ENCODE data around the gene ZNF646. TPM values are rescaled to one million over a fixed set of nuclear protein-coding genes. Genes with fewer than 3 reads are reported as not detected.

Gene ZNF646
- total RNA-seq, 1 experiment from 2014 or later = 6.7 TPM

DNA sequence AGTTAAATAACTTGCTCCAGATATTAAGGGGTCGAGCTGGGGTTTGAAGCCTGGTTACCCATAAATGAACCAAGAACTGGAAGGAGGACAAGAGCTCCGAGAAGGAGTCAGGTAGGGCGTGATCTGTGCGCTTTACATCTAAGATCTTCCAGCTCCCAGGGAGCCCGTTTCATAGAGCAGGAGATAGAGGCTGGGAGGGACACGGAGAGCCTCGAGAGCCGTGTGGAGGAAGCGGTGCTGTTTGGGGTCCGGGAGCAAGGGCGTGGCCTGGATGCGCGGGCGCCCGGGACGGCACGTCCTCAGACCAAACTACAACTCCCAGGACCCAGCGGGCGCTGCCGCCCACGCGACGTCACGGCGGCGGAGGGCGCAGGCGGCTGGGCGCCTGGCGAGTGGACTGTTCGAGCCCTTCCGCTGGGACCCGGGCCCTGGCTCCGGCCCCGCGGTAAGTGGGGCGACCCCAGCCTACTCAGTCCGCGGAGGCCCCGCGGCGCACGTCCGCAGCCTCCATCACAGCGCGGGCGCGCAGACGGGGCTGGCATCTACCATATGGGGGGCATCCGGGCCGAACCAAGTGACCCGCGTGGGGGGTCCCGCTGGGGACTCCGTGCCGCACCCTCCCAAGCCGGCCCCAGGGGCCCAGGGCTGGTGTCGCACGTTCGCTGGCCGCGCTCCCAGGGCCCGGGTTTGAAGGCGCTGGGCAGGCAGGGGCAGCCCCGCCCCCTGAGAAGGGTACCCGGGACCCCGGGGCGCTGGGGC, 34.0 kb downstream of the ZNF646 start, which contains the start of gene BCKDK:
TSS of gene BCKDK (plus strand) at position 352 of the 759 bp plus-strand sequence. CDS start 838 bp downstream, outside the sequence.
- peak; percentile 76 for DNase-seq (ENCODE audit: low read depth)

DNA sequence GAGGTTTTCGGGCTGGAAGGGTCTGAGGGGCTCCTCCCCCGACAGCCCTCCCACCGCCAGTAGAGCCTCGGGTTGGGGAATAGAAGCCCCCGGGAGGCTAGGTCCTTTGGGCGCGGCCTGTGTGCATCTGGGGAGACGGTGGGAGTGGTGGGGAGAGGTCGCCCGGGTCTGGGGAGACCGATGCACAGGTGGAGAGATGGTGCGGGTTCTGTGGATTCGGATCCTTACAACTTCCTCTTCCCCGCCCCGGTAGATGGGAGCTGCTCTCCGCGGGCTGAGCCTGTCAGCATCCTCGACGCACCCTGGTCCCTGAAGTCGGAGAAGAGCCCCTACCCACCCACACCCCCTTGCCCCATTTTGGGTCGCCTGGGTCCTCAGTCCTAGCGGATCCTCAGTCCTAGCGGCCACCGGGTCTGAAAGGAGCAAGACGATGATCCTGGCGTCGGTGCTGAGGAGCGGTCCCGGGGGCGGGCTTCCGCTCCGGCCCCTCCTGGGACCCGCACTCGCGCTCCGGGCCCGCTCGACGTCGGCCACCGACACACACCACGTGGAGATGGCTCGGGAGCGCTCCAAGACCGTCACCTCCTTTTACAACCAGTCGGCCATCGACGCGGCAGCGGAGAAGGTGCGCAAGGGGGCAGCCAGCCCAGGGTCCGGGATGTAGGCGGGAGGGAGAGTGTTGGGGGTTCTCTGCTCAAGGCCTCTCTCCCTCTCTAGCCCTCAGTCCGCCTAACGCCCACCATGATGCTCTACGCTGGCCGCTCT, 34.8 kb downstream of the ZNF646 start:
- DNase-seq (ENCODE audit: low read depth) = no peak

DNA sequence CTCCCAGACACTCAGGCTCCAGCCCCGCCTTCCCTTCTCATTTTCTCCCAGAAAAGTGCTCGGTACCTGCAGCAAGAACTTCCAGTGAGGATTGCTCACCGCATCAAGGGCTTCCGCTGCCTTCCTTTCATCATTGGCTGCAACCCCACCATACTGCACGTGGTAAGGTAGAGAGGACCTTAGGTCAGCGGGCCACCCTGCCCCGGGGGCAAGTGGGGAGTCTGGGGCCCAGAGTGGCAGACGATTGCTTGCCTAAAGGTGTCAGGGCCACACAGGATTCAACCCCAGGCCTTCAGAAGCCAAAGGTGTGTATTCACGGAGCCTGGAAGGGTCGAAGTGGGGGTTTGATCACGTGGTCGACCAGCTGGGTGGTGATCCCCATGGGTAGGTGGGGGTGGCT, 35.4 kb downstream of the ZNF646 start:
- DNase-seq (ENCODE audit: low read depth) = no peak

DNA sequence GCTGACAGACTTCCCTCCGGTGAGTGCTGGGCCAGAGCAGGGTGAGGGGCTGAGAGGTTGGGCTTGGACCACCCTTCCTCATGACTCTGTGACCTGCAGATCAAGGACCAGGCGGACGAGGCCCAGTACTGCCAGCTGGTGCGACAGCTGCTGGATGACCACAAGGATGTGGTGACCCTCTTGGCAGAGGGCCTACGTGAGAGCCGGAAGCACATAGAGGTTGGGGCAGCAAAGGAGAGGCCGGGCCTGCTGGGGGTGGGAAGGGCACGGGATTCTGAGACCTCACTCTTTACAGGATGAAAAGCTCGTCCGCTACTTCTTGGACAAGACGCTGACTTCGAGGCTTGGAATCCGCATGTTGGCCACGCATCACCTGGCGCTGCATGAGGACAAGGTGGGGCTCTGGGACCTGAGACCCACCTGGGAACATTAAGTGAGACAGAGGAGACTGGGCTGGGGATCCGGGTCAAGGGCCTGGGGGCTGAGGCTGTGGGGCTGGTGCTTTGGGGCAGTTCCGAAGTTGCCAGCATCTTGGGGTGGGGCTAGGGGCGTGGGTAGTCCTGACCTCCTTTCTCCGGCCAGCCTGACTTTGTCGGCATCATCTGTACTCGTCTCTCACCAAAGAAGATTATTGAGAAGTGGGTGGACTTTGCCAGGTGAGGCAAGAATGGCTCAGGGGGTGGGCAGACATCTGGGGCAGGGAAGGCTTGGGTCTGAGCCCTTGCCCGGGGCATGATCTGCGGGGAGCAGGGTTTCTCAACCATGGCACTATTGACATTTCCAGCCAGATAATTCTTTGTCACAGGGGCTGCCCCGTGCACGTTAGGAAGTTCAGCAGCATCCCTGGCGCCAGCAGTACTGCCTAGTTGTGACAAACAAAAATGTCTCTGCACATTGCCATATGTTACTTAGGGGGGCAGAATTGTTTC, 36.1 kb downstream of the ZNF646 start:
- DNase-seq (ENCODE audit: low read depth) = peak; percentile 70

DNA sequence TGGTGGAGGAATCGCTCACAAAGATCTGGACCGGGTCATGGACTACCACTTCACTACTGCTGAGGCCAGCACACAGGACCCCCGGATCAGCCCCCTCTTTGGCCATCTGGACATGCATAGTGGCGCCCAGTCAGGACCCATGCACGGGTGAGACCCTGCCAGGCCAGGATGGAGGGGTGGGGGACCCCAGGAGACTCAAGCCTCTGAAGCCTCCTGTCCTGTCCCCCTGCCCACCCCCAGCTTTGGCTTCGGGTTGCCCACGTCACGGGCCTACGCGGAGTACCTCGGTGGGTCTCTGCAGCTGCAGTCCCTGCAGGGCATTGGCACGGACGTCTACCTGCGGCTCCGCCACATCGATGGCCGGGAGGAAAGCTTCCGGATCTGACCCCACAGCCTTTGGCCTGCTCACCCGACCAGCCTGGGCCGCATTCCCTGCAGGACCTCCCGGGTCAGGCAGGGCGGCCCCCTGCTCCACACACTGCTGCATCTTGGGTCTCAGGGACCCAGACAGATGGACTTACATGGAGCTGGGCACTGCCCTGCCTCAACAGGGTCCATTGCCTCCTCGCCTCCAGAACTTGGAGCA, 37.8 kb downstream of the ZNF646 start:
- DNase-seq (ENCODE audit: low read depth) = no peak

DNA sequence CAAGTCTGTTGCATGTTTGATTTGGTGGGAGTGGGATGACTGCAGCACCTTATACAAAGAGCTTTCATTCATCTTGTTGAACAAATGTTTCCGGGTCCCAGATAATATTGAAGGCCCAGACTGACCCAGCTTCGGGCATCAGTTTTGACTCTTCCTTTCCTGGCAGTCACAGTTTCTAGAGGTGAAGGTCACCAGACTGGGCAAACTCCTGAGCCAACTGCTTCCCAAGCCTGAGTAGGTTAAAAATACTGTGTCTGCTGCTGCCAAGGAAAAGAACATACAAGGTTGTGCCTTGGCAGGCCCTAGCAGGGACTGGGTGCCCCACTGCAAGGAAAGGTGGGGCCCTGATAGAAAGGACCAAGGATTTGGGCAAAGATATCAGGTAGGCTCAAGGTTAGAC, 38.5 kb downstream of the ZNF646 start:
- DNase-seq (ENCODE audit: low read depth) = no peak

DNA sequence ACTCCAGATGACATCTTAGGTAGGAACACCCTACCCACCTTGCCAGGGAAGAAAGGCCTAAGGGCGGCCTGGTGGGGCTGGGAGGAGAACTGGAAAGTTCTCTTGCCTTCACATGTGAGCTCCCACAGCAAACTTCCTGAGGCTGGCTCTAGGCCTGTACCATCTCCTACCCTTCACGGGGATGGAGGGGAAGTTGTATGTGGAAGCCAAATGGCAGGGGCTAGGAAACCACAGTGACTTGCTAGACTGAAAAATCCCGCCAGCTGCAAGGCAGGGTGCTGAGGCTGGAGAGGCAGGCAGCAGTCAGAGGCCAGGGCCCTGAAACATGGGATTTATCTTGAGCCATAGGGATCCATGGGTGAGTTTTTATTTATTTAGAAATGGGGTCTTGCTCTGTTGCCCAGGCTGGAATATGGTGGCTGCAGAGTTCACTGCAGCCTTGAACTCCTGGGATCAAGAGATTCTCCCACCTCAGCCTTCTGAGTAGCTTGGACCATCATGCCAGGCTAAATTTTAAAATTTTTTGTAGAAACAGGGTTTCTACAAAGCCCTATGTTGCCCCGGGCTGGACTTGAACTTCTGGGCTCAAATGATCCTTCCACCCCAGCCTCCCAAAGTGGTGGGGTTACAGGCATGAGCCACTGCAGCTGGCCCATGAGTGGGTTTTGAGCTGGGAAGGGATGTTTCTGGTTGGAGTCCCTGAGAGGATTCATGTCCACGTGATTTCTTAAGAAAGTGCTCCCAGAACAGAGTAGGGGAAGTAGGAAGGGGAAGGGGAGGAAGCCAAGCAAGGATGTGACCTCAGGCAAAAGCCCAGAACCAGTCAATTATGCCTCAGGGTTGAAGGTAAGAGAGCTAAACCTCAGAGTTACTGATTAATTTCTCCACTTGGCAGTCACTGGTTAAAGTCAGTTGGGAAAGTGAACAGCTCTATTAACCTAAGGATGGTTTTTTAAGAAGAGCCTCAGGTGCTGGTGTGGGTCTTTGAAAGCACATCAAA, 39.2 kb downstream of the ZNF646 start:
- DNase-seq (ENCODE audit: low read depth) = no peak

DNA sequence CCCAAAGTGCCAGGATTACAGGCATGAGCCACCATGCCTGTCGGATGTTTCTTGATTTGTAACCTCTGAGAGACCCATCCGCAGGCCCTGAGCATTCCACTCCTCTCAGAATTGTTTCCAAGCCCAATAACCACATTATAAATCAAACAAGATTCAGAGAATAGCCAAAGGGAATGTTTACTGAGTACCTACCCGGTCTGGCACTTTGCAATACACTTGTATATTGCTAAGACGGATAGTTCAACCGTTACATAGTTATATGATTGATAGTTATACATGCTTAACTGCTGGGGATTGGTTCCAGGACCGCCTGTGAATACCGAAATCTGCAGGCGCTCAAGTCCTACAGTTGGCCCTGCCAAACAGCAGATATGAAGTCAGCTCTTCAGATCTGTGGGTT, 40.2 kb downstream of the ZNF646 start:
- DNase-seq (ENCODE audit: low read depth) = no peak

DNA sequence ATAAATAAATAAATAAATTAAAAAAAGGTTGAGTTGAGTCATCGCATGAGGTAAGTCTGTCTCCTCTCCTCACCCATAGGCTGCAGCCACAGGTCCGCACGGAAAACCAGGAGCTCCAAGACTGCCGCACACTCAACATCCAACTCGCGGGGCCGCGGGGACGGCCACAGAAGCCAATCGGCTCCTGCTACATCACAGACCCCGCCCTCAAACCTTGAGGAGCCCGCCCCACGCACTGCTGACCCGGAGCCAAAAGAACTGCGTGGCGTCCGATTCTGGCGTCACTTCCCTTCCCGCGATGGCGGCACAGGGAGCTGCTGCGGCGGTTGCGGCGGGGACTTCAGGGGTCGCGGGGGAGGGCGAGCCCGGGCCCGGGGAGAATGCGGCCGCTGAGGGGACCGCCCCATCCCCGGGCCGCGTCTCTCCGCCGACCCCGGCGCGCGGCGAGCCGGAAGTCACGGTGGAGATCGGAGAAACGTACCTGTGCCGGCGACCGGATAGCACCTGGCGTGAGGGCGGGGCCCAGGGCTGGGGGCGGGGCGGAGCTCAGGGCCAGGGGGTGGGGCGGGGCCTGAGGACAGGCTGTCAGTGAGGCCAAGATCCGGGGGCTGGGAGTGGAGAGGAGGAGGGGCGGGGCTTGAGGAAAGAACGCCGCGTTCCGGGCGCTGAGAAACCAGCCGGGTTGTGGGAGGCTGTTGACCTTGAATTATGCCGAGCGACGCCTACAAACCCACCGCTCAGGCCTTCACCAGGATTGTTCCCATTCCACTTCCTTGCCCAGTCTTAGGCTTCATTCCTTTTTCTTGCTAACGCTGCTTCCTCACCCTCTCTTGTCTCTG, 43.4 kb downstream of the ZNF646 start, which contains the start of gene KAT8:
TSS of gene KAT8 (plus strand) at position 281 of the 839 bp plus-strand sequence. CDS start at position 299, 18 bp downstream.
- peak; percentile 97 for DNase-seq (ENCODE audit: low read depth)

DNA sequence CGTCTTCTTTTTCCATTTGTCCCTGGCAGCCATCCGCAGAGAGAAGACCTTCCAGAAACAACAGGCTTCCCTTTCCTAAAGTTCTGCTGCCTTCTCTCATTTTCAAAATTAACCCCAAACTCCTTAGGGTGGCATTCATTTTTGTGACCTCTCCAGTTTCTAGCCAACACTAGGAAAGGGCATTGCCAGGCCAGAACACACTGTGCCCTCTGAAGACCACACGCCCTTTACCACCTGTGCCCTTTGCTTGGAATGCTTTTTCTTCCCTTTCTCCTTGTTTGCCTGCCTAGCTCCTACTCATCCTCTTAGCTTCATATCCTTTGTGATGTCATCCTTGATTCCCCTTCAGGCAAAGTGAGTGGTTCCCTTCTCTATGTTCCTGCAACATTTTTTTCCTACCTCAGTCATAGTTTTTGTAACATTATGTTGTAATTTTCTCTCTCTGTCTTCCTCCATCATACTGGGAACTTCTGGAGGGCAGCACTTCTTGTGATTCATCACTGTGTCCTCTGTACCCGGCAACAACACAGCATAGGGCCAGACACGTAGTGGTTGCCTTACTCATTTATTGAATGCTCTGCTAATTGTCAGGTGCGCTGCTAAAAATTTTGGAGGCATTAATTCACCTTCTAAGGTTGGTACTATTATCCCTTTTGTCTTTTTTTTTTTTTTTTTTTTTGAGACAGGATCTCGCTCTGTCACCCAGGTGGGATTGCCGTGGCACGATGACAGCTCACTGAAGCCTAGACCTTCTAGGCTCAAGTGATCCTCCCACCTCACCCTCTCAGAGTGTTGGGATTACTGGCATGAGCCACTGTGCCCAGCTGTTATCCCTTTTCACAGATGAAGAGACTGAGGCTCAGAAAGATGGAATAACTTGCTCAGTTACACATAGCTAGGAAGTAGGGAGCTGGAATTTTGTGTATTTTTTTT, 44.3 kb downstream of the ZNF646 start:
- peak; percentile 65 for DNase-seq (ENCODE audit: low read depth)

DNA sequence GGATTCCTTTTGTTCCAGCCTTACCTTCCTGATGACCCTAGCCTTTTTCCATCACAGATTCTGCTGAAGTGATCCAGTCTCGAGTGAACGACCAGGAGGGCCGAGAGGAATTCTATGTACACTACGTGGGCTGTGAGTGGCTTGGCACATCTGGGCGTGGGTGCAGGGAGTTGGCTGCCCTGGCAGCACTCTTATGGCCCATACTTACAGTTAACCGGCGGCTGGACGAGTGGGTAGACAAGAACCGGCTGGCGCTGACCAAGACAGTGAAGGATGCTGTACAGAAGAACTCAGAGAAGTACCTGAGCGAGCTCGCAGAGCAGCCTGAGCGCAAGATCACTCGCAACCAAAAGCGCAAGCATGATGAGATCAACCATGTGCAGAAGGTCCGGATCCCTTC, 45.9 kb downstream of the ZNF646 start:
- no peak for DNase-seq (ENCODE audit: low read depth)

DNA sequence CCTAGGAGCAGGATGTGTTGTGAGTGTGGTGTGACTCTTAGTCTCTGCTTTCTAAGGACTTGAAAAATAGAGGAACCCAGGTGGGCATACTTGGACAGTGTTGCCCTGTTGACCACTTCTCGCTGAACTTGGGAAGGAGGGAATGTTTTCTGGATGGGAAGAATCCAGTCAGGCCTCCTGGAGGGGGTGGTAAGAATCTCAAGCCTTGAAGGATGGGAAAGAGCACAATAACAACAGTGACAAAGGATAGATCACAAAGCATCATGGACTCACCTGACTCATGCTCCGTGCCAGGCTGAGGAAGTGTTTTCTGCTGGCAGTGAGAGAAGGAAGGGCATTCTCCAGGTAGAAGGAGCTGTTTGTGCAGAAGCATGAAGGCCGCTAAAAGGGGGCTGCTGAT, 51.6 kb downstream of the ZNF646 start:
- no peak for DNase-seq (ENCODE audit: low read depth)

DNA sequence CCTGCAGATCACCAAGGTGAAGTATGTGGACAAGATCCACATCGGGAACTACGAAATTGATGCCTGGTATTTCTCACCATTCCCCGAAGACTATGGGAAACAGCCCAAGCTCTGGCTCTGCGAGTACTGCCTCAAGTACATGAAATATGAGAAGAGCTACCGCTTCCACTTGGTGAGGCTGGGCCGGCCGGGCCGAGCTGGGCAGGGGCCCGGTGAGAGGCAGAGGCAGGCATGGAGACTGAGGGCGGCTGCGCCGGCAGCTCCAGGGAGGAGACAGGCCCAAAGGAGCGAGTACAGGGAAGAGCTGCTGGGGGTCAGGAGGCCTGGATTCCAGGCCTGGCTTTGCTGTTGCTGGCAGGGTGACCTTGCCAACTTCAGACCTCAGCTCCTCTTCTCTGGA, 53.0 kb downstream of the ZNF646 start:
- no peak for DNase-seq (ENCODE audit: low read depth)

DNA sequence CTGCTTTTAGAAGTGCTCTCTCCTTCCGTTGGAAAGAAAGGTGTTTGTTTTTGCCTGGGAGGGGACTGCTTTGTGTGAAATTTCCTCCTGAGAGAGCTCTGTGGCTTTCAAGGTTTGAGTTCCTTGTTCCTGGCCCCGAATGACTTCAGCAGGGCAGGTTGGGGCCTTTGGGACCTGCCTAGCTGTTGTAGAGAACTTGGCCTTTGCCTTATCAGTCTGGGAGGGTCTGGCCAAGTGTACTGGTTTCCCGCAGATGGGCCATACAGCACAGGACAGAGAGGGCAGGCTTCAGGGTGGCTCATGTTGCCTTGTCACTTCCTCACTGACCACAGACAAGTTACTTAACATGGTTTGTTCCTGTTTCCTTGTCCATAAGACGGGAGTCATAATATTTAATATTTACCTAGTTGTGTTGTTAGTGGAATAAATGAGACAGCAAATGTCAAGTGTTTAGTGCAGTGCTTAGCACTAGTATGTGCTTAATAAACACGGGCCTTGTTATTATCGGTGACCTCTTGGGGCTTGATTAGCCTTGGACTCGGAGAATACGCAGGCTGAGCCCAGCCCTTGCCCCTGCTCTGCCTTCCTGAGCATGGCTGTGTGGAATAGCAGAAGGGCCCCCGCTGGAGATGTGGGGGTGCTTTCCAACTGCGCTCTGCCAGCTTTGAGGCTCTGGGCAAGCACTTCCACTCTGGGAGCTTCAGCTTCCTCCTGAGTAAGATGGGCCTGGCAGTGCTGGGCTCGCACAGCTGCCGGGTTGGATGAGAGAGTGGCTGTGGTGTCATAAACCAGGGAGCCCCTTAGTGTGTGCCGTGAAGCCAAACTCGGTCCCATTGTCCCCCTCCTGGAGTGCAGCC, 54.7 kb downstream of the ZNF646 start:
- DNase-seq (ENCODE audit: low read depth) = no peak

DNA sequence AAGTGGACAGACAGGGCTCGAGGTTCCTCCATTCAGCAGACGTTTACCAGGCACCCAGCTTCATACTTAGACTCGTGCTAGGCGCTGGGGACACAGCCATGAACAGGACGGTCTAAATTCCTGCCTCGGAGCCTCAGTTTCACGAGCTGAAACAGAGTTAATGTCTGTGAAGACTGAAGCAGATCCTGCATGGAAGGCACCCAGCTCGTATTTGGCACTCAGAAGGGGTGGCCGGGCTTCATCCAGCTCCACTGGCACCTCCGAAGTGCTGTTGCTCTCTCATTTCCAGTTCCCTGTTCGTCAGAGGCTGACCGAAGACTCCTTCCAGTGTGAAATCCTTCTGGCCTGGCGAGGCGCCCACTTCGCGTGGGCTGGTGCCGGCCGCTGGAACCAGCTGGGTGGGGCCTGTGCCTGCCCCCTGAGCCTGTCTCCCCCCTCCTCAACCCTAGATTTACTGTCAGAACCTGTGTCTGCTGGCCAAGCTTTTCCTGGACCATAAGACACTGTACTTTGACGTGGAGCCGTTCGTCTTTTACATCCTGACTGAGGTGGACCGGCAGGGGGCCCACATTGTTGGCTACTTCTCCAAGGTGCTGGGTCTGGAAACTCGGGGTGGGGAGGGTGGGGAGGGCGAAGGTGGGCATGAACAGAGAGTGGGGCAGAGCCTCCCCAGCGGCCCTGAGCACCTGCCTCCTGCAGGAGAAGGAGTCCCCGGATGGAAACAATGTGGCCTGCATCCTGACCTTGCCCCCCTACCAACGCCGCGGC, 55.5 kb downstream of the ZNF646 start:
- no peak for DNase-seq (ENCODE audit: low read depth)

DNA sequence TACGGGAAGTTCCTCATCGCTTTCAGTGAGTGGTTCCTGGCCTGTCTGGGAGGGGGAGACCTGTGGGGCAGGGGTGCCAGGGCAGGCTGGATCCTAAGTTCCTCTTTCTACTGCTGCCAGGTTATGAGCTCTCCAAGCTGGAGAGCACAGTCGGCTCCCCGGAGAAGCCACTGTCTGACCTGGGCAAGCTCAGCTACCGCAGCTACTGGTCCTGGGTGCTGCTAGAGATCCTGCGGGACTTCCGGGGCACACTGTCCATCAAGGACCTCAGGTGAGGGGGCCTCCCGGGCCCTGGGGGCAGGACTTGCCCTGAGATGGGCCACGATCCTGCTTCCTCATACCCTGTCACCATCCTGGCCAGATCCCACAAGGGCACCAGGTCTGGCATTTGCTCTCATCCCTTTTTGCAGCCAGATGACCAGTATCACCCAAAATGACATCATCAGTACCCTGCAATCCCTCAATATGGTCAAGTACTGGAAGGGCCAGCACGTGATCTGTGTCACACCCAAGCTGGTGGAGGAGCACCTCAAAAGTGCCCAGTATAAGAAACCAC, 56.2 kb downstream of the ZNF646 start:
- DNase-seq (ENCODE audit: low read depth) = no peak

Data from RPMI7951 (cell line).